HepG2 (cell line): ENCODE results near the gene KNG1. TPM values are rescaled to one million over a fixed set of nuclear protein-coding genes. Genes with fewer than 3 reads are reported as not detected.
A peak's percentile ranks its signal among the peaks of the same experiment; 100 is the strongest.

Source experiments
- HCFC1 ChIP-seq: fragments of 150-350 bp; IDR thresholded peaks from 2 replicates; pipeline ENCODE4 v1.6.1; 2014; ENCODE audit warnings: low read depth, low read length
- KDM2A ChIP-seq: sonication (generic); formaldehyde crosslinking; IDR thresholded peaks from 2 replicates; pipeline ENCODE4 v1.4.0; 2020; ENCODE audit warnings: low read depth, missing genetic modification reagents, borderline replicate concordance
- KLF15 ChIP-seq: sonication (generic); formaldehyde crosslinking; IDR thresholded peaks from 2 replicates; pipeline ENCODE4 v1.8.1; 2023; ENCODE audit warnings: borderline replicate concordance, mild to moderate bottlenecking, inconsistent platforms, missing genetic modification reagents, mixed read lengths
- KMT2A ChIP-seq: sonication (generic); formaldehyde crosslinking; IDR thresholded peaks from 2 replicates; pipeline ENCODE4 v1.4.0; 2020; ENCODE audit warnings: missing genetic modification reagents
- NCOR1 ChIP-seq: fragments of 200-600 bp; sonication (generic); IDR thresholded peaks from 2 replicates; pipeline ENCODE4 v1.7.0; 2017; ENCODE audit warnings: antibody characterized with exemption, low read length, borderline replicate concordance
- SALL2 ChIP-seq: sonication (generic); formaldehyde crosslinking; IDR thresholded peaks from 2 replicates; pipeline ENCODE4 v1.8.1; 2023; ENCODE audit warnings: mild to moderate bottlenecking, missing genetic modification reagents, inconsistent platforms
- TCF12 ChIP-seq, 2 experiments: fragments of 450-650 bp in 1 of 2; sonication (generic) in 1 of 2; formaldehyde crosslinking in 1 of 2; IDR thresholded peaks; 2 replicates each; pipeline versions ENCODE4 v1.6.1 to v1.8.0; 2017 to 2022; ENCODE audit warnings: antibody characterized with exemption in 1 of 2, mild to moderate bottlenecking in 1 of 2, missing genetic modification reagents in 1 of 2, moderate library complexity in 1 of 2
- ZNF296 ChIP-seq: sonication (generic); formaldehyde crosslinking; conservative IDR thresholded peaks from 2 replicates; pipeline ENCODE4 v1.5.0; 2020; ENCODE audit warnings: mild to moderate bottlenecking, missing genetic modification reagents
- polyA plus RNA-seq, 8 experiments: library from polyadenylated mRNA; depleted of rRNA in 3 of 8; stranded (reverse) in 7 of 8; unstranded in 1 of 8; fragments of >200 nt; fragmentation: Illumina TruSeq in 4 of 8; extraction: Trizol in 4 of 8; gene quantifications; 2 replicates each; pipeline versions ENCODE4 v1.2.1 to v1.2.3, GENCODE V29; 2011 to 2016; ENCODE audit warnings: low read depth in 4 of 8, missing spikeins in 1 of 8, mixed read lengths in 1 of 8; ENCODE audit not compliant: insufficient read depth in 1 of 8
- total RNA-seq, 5 experiments: library from RNA; depleted of rRNA; stranded (reverse); fragments of >200 nt; fragmentation: Illumina TruSeq; extraction: Trizol; gene quantifications; 2 replicates each; pipeline ENCODE4 v1.2.3, GENCODE V29; 2016; ENCODE audit warnings: low read depth in 1 of 5
- TF ChIP-seq, protein P1 (sequence below): sonication (generic); formaldehyde crosslinking; IDR thresholded peaks from 2 replicates; pipeline ENCODE4 v1.4.0; 2020; ENCODE audit warnings: missing genetic modification reagents
- TF ChIP-seq, protein P2 (sequence below): sonication (generic); formaldehyde crosslinking; IDR thresholded peaks from 2 replicates; pipeline ENCODE4 v1.4.0; 2020; ENCODE audit warnings: low read depth, missing genetic modification reagents
- TF ChIP-seq, protein P3 (sequence below): sonication (generic); formaldehyde crosslinking; IDR thresholded peaks from 2 replicates; pipeline ENCODE4 v1.8.0; 2022; ENCODE audit warnings: mild to moderate bottlenecking, missing genetic modification reagents; ENCODE audit not compliant: insufficient replicate concordance
- TF ChIP-seq, protein P4 (sequence below): sonication (generic); formaldehyde crosslinking; IDR thresholded peaks from 2 replicates; pipeline ENCODE4 v1.9.0; 2021; ENCODE audit warnings: missing genetic modification reagents, borderline replicate concordance
- TF ChIP-seq, protein P5 (sequence below): sonication (generic); formaldehyde crosslinking; IDR thresholded peaks from 2 replicates; pipeline ENCODE4 v1.8.0; 2022; ENCODE audit warnings: missing genetic modification reagents, mild to moderate bottlenecking, inconsistent platforms, borderline replicate concordance

The KNG1 gene
- total and polyA plus RNA-seq, 2 of the 13 experiments (the other 11 are each of a cell fraction or from before 2014, with no cell fraction given): 6.5 to 7.0 TPM

DNA sequence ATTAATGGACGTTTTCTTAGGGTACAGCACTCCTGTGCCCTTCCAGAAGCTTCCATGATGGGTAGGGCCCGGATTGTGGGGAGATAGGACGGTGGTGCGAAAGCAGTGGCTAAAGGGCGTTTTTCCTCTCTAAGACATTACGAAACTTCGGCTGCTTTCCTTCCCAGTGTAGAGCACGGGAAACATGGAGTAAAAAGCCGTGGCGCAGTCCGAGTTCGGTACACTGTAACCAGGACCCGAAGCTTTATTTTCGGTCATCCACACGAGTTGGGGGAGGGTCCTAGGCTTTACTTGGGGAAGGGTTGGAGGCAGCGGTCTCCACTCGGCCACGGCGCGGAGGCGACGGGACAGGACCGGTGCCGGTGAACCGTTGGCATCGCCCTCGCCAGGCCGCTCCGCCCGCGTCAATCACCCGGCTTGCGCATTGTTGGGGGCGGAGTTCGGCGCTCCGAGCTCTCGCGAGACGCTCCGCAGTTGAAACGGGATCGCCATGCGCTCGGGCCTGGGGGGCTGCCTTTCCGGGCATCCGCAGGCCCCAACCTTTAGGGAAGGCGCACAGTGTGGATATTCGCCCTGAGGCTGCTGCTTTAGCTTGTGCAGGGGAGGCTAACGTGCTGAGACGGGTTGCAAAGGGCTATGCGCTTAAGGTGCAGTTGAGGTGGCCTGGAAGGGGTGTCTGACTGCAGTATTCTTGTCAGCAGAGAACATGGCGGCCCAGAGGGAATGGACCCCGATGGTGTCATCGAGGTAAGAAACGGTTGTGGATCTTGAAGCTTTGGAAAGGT lies 66.8 kb downstream of the KNG1 start (continued):
- TF ChIP-seq, protein P1, sequence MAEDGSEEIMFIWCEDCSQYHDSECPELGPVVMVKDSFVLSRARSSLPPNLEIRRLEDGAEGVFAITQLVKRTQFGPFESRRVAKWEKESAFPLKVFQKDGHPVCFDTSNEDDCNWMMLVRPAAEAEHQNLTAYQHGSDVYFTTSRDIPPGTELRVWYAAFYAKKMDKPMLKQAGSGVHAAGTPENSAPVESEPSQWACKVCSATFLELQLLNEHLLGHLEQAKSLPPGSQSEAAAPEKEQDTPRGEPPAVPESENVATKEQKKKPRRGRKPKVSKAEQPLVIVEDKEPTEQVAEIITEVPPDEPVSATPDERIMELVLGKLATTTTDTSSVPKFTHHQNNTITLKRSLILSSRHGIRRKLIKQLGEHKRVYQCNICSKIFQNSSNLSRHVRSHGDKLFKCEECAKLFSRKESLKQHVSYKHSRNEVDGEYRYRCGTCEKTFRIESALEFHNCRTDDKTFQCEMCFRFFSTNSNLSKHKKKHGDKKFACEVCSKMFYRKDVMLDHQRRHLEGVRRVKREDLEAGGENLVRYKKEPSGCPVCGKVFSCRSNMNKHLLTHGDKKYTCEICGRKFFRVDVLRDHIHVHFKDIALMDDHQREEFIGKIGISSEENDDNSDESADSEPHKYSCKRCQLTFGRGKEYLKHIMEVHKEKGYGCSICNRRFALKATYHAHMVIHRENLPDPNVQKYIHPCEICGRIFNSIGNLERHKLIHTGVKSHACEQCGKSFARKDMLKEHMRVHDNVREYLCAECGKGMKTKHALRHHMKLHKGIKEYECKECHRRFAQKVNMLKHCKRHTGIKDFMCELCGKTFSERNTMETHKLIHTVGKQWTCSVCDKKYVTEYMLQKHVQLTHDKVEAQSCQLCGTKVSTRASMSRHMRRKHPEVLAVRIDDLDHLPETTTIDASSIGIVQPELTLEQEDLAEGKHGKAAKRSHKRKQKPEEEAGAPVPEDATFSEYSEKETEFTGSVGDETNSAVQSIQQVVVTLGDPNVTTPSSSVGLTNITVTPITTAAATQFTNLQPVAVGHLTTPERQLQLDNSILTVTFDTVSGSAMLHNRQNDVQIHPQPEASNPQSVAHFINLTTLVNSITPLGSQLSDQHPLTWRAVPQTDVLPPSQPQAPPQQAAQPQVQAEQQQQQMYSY (CRISPR knock-in tag): no peak
- TF ChIP-seq, protein P2, sequence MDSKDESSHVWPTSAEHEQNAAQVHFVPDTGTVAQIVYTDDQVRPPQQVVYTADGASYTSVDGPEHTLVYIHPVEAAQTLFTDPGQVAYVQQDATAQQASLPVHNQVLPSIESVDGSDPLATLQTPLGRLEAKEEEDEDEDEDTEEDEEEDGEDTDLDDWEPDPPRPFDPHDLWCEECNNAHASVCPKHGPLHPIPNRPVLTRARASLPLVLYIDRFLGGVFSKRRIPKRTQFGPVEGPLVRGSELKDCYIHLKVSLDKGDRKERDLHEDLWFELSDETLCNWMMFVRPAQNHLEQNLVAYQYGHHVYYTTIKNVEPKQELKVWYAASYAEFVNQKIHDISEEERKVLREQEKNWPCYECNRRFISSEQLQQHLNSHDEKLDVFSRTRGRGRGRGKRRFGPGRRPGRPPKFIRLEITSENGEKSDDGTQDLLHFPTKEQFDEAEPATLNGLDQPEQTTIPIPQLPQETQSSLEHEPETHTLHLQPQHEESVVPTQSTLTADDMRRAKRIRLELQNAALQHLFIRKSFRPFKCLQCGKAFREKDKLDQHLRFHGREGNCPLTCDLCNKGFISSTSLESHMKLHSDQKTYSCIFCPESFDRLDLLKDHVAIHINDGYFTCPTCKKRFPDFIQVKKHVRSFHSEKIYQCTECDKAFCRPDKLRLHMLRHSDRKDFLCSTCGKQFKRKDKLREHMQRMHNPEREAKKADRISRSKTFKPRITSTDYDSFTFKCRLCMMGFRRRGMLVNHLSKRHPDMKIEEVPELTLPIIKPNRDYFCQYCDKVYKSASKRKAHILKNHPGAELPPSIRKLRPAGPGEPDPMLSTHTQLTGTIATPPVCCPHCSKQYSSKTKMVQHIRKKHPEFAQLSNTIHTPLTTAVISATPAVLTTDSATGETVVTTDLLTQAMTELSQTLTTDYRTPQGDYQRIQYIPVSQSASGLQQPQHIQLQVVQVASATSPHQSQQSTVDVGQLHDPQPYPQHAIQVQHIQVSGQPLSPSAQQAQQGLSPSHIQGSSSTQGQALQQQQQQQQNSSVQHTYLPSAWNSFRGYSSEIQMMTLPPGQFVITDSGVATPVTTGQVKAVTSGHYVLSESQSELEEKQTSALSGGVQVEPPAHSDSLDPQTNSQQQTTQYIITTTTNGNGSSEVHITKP (CRISPR knock-in tag): no peak
- TF ChIP-seq ZNF296 (CRISPR knock-in tag) (0 out of 2 replicates have a peak, but pooled peaks have one; percentile 65), HCFC1 (no peak), SALL2 (no peak), KMT2A (CRISPR knock-in tag) (no peak), KLF15 (CRISPR knock-in tag) (no peak), NCOR1 (no peak), KDM2A (CRISPR knock-in tag) (peak; percentile 72; the same call in 1 of the 2 replicates), TCF12 (IDR thresholded peaks at IDR 0.05) (no peak), TCF12 (CRISPR knock-in tag; IDR thresholded peaks at IDR 0.05) (no peak)
- TF ChIP-seq, protein P3, sequence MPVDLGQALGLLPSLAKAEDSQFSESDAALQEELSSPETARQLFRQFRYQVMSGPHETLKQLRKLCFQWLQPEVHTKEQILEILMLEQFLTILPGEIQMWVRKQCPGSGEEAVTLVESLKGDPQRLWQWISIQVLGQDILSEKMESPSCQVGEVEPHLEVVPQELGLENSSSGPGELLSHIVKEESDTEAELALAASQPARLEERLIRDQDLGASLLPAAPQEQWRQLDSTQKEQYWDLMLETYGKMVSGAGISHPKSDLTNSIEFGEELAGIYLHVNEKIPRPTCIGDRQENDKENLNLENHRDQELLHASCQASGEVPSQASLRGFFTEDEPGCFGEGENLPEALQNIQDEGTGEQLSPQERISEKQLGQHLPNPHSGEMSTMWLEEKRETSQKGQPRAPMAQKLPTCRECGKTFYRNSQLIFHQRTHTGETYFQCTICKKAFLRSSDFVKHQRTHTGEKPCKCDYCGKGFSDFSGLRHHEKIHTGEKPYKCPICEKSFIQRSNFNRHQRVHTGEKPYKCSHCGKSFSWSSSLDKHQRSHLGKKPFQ (CRISPR knock-in tag): no peak
- TF ChIP-seq, protein P4, sequence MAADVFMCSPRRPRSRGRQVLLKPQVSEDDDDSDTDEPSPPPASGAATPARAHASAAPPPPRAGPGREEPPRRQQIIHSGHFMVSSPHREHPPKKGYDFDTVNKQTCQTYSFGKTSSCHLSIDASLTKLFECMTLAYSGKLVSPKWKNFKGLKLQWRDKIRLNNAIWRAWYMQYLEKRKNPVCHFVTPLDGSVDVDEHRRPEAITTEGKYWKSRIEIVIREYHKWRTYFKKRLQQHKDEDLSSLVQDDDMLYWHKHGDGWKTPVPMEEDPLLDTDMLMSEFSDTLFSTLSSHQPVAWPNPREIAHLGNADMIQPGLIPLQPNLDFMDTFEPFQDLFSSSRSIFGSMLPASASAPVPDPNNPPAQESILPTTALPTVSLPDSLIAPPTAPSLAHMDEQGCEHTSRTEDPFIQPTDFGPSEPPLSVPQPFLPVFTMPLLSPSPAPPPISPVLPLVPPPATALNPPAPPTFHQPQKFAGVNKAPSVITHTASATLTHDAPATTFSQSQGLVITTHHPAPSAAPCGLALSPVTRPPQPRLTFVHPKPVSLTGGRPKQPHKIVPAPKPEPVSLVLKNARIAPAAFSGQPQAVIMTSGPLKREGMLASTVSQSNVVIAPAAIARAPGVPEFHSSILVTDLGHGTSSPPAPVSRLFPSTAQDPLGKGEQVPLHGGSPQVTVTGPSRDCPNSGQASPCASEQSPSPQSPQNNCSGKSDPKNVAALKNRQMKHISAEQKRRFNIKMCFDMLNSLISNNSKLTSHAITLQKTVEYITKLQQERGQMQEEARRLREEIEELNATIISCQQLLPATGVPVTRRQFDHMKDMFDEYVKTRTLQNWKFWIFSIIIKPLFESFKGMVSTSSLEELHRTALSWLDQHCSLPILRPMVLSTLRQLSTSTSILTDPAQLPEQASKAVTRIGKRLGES (CRISPR knock-in tag): no peak
- TF ChIP-seq, protein P5, sequence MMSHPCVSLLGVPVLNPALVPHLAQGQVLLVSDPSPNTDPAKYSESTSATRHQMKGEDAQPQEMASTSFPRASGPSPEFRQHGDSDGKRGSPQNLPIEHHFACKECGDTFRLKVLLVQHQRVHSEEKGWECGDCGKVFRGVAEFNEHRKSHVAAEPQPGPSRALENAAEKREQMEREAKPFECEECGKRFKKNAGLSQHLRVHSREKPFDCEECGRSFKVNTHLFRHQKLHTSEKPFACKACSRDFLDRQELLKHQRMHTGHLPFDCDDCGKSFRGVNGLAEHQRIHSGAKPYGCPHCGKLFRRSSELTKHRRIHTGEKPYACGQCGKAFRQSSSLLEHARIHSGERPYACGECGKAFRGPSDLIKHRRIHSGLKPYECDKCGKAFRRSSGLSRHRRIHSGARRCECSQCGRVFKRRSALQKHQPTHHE (CRISPR knock-in tag): no peak; the same call in 1 of the 2 replicates
